ENCODE data around the gene UBR2. TPM values are rescaled to one million over a fixed set of nuclear protein-coding genes. Genes with fewer than 3 reads are reported as not detected.
A peak's percentile ranks its signal among the peaks of the same experiment; 100 is the strongest.

The UBR2 gene
- total and polyA plus RNA-seq, 2 of the 13 experiments (the other 11 are each of a cell fraction or from before 2014, with no cell fraction given), result 17.6 to 29.3 TPM

DNA sequence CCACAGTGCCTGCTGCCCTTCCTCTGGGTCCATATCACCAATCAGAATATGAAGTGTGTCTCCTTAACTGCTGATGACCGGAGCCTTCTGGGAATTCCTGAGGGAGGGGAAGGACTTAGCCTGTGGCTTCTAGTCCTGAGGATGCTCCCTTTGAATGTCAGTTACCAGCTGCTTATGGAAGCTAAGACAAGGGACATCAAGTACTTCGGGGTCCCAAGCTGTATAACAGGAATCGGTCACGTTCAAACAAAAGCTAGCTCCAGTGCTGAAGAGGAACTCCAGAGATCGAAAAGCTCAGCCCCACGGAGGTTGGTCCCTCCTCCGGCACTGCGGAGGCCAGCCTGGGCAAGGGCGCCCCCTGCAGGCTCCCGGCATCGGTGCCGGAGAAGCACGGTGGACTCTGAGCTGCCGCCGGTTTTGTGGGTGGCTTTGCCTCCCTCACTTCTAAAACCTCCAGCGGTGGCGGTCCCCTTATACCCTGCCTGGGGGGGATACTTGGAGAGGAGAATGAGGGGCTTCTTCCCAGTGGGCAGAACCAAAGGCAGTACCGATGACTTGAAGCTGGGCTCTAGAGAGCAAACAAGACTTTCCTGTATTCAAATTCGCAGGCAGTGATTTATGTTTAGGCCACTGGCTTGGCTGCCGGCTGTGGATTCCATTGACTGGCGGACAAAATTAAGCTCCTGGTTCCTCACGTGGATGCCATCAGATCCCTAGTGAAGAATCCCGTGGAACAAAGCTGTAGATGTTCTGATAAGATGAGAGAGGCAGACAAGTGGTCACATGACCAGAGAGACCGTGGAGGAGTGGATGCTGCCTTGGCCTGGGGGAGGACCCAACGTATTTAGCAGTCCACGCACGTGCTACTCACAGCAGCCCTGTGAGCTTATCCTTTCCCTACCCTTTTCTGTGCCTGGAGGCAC, 16.2 kb upstream of the UBR2 start (continued):
- TF ChIP-seq, protein P1, sequence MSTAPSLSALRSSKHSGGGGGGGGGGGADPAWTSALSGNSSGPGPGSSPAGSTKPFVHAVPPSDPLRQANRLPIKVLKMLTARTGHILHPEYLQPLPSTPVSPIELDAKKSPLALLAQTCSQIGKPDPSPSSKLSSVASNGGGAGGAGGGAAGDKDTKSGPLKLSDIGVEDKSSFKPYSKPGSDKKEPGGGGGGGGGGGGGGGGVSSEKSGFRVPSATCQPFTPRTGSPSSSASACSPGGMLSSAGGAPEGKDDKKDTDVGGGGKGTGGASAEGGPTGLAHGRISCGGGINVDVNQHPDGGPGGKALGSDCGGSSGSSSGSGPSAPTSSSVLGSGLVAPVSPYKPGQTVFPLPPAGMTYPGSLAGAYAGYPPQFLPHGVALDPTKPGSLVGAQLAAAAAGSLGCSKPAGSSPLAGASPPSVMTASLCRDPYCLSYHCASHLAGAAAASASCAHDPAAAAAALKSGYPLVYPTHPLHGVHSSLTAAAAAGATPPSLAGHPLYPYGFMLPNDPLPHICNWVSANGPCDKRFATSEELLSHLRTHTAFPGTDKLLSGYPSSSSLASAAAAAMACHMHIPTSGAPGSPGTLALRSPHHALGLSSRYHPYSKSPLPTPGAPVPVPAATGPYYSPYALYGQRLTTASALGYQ (CRISPR knock-in tag; IDR thresholded peaks at IDR 0.05), result no peak
- TF ChIP-seq ZMAT3 (CRISPR knock-in tag; conservative IDR thresholded peaks at IDR 0.05) (no peak), ZNF616 (CRISPR knock-in tag; IDR thresholded peaks at IDR 0.05; ENCODE audit: low read depth) (no peak), MEIS1 (CRISPR knock-in tag; IDR thresholded peaks at IDR 0.05; ENCODE audit: borderline replicate concordance) (no peak), ZNF773 (CRISPR knock-in tag; IDR thresholded peaks at IDR 0.05; ENCODE audit: borderline replicate concordance) (no peak), ZC3H4 (CRISPR knock-in tag; IDR thresholded peaks at IDR 0.05; ENCODE audit: borderline replicate concordance) (peak; percentile 44; the same call in 1 of the 2 replicates), IRX3 (CRISPR knock-in tag; IDR thresholded peaks at IDR 0.05; ENCODE audit: borderline replicate concordance, low read depth) (no peak), RARA (CRISPR knock-in tag; IDR thresholded peaks at IDR 0.05) (no peak), ZNF510 (CRISPR knock-in tag; IDR thresholded peaks at IDR 0.05; ENCODE audit: low read depth) (no peak), ZSCAN20 (CRISPR knock-in tag; IDR thresholded peaks at IDR 0.05; ENCODE audit: borderline replicate concordance) (no peak), ZFP82 (CRISPR knock-in tag; IDR thresholded peaks at IDR 0.05; ENCODE audit: borderline replicate concordance) (no peak), ZSCAN30 (CRISPR knock-in tag; IDR thresholded peaks at IDR 0.05) (no peak), HNRNPL (IDR thresholded peaks at IDR 0.05; ENCODE audit: low read depth, low read length) (no peak), GMEB1 (CRISPR knock-in tag; IDR thresholded peaks at IDR 0.05; ENCODE audit: borderline replicate concordance) (0 out of 2 replicates have a peak, but pooled peaks have one; percentile 8), ZC3H13 (CRISPR knock-in tag; IDR thresholded peaks at IDR 0.05) (no peak)
- TF ChIP-seq, protein P2, sequence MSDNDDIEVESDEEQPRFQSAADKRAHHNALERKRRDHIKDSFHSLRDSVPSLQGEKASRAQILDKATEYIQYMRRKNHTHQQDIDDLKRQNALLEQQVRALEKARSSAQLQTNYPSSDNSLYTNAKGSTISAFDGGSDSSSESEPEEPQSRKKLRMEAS (IDR thresholded peaks at IDR 0.05), result peak; percentile 59; the same call in 1 of the 2 replicates
- TF ChIP-seq, protein P3, sequence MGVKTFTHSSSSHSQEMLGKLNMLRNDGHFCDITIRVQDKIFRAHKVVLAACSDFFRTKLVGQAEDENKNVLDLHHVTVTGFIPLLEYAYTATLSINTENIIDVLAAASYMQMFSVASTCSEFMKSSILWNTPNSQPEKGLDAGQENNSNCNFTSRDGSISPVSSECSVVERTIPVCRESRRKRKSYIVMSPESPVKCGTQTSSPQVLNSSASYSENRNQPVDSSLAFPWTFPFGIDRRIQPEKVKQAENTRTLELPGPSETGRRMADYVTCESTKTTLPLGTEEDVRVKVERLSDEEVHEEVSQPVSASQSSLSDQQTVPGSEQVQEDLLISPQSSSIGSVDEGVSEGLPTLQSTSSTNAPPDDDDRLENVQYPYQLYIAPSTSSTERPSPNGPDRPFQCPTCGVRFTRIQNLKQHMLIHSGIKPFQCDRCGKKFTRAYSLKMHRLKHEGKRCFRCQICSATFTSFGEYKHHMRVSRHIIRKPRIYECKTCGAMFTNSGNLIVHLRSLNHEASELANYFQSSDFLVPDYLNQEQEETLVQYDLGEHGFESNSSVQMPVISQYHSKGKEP (CRISPR knock-in tag; IDR thresholded peaks at IDR 0.05), result 0 out of 2 replicates have a peak, but pooled peaks have one; percentile 34
- TF ChIP-seq, protein P4, sequence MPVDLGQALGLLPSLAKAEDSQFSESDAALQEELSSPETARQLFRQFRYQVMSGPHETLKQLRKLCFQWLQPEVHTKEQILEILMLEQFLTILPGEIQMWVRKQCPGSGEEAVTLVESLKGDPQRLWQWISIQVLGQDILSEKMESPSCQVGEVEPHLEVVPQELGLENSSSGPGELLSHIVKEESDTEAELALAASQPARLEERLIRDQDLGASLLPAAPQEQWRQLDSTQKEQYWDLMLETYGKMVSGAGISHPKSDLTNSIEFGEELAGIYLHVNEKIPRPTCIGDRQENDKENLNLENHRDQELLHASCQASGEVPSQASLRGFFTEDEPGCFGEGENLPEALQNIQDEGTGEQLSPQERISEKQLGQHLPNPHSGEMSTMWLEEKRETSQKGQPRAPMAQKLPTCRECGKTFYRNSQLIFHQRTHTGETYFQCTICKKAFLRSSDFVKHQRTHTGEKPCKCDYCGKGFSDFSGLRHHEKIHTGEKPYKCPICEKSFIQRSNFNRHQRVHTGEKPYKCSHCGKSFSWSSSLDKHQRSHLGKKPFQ (CRISPR knock-in tag; IDR thresholded peaks at IDR 0.05; ENCODE audit: insufficient replicate concordance), result peak; percentile 42
- TF ChIP-seq, protein P5, sequence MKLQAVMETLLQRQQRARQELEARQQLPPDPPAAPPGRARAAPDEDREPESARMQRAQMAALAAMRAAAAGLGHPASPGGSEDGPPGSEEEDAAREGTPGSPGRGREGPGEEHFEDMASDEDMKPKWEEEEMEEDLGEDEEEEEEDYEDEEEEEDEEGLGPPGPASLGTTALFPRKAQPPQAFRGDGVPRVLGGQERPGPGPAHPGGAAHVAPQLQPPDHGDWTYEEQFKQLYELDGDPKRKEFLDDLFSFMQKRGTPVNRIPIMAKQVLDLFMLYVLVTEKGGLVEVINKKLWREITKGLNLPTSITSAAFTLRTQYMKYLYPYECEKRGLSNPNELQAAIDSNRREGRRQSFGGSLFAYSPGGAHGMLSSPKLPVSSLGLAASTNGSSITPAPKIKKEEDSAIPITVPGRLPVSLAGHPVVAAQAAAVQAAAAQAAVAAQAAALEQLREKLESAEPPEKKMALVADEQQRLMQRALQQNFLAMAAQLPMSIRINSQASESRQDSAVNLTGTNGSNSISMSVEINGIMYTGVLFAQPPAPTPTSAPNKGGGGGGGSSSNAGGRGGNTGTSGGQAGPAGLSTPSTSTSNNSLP (IDR thresholded peaks at IDR 0.05; ENCODE audit: low read depth, low read length), result no peak
